Liver (tissue), 9 donors: ENCODE data around the gene ADAMTS6. TPM values are rescaled to one million over a fixed set of nuclear protein-coding genes. Genes with fewer than 3 reads are reported as not detected.

Source experiments
- DNase-seq: peaks from one replicate; pipeline ENCODE4 v3.0.0-alpha.2; 2017; ENCODE audit warnings: low spot score
- H3K27ac ChIP-seq, 2 donors: one replicate each; pipeline ENCODE4 v1.7.0; 2013; ENCODE audit warnings: inconsistent platforms in 2 of 2, low read length in 2 of 2, control low read depth in 1 of 2, low read depth in 1 of 2, mild to moderate bottlenecking in 1 of 2
- H3K27me3 ChIP-seq, 4 donors: one replicate each; pipeline versions ENCODE4 v1.6.1 to v1.7.0; 2013; ENCODE audit warnings: low read length in 3 of 4, inconsistent platforms in 1 of 4, mild to moderate bottlenecking in 1 of 4, moderate library complexity in 1 of 4; ENCODE audit not compliant: control insufficient read depth in 4 of 4, insufficient read depth in 4 of 4
- H3K36me3 ChIP-seq, 4 donors: one replicate each; pipeline versions ENCODE4 v1.6.1 to v1.7.0; 2013; ENCODE audit warnings: low read length in 3 of 4, mild to moderate bottlenecking in 3 of 4, low read depth in 1 of 4, moderate library complexity in 1 of 4; ENCODE audit not compliant: control insufficient read depth in 4 of 4, insufficient read depth in 3 of 4
- H3K4me1 ChIP-seq, 4 donors: one replicate each; pipeline versions ENCODE4 v1.6.1 to v1.7.0; 2013; ENCODE audit warnings: low read length in 3 of 4, mild to moderate bottlenecking in 3 of 4, moderate library complexity in 1 of 4; ENCODE audit not compliant: control insufficient read depth in 4 of 4, insufficient read depth in 4 of 4
- H3K4me3 ChIP-seq, 3 donors: one replicate each; pipeline versions ENCODE4 v1.6.1 to v1.7.0; 2013; ENCODE audit warnings: low read length in 3 of 3, control low read depth in 1 of 3, low read depth in 1 of 3, mild to moderate bottlenecking in 1 of 3
- H3K9ac ChIP-seq, 2 donors: one replicate each; pipeline ENCODE4 v1.7.0; 2013; ENCODE audit warnings: low read length in 2 of 2, mild to moderate bottlenecking in 2 of 2, moderate library complexity in 2 of 2, control low read depth in 1 of 2, low read depth in 1 of 2
- H3K9me3 ChIP-seq, 4 donors: one replicate each; pipeline versions ENCODE4 v1.6.1 to v1.7.0; 2013; ENCODE audit warnings: low read length in 3 of 4; ENCODE audit not compliant: control insufficient read depth in 4 of 4
- EGR1 ChIP-seq, 2 donors: IDR thresholded peaks; 2 replicates each; pipeline ENCODE4 v1.6.1; 2016 to 2018; ENCODE audit warnings: antibody characterized with exemption in 2 of 2, low read depth in 2 of 2
- FOXA1 ChIP-seq: IDR thresholded peaks from 2 replicates; pipeline ENCODE4 v1.6.1; 2016; ENCODE audit warnings: antibody characterized with exemption
- FOXA2 ChIP-seq: IDR thresholded peaks from 2 replicates; pipeline ENCODE4 v1.6.1; 2016; ENCODE audit warnings: antibody characterized with exemption
- GABPA ChIP-seq, 2 donors: IDR thresholded peaks in 1 of 2; conservative IDR thresholded peaks in 1 of 2; 2 replicates each; pipeline ENCODE4 v1.6.1; 2016; ENCODE audit warnings: antibody characterized with exemption in 2 of 2, mild to moderate bottlenecking in 1 of 2, moderate library complexity in 1 of 2
- HNF4A ChIP-seq, 2 donors: conservative IDR thresholded peaks; 2 replicates each; pipeline ENCODE4 v1.6.1; 2016; ENCODE audit warnings: antibody characterized with exemption in 2 of 2, mild to moderate bottlenecking in 2 of 2
- HNF4G ChIP-seq: IDR thresholded peaks from 2 replicates; pipeline ENCODE4 v1.6.1; 2016; ENCODE audit warnings: antibody characterized with exemption
- NR2F2 ChIP-seq: IDR thresholded peaks from 2 replicates; pipeline ENCODE4 v1.6.1; 2016; ENCODE audit warnings: antibody characterized with exemption
- RAD21 ChIP-seq, 2 donors: IDR thresholded peaks; 2 replicates each; pipeline ENCODE4 v1.6.1; 2016; ENCODE audit warnings: antibody characterized with exemption in 2 of 2, mild to moderate bottlenecking in 2 of 2
- RXRA ChIP-seq, 2 donors: IDR thresholded peaks; 2 replicates each; pipeline ENCODE4 v1.6.1; 2017 to 2018; ENCODE audit warnings: antibody characterized with exemption in 2 of 2, mild to moderate bottlenecking in 1 of 2
- TAF1 ChIP-seq: conservative IDR thresholded peaks from 2 replicates; pipeline ENCODE4 v1.6.1; 2016; ENCODE audit warnings: antibody characterized with exemption, mild to moderate bottlenecking
- YY1 ChIP-seq: IDR thresholded peaks from 2 replicates; pipeline ENCODE4 v1.6.1; 2016; ENCODE audit warnings: antibody characterized with exemption, mild to moderate bottlenecking
- WGBS: extraction: QIAGEN DNeasy Blood & Tissue Kit; methylation state at CpG from one replicate; pipeline ENCODE4 v1.1.7; 2013; 5-methylcytosine and 5-hydroxymethylcytosine counted together
- polyA plus RNA-seq, 2 donors: library from polyadenylated mRNA; stranded (reverse) in 1 of 2; unstranded in 1 of 2; fragments of 200-250 nt in 1 of 2; fragments of >200 nt in 1 of 2; fragmentation: Nextera tagmentation in 1 of 2; extraction: Ambion mirVana in 1 of 2; gene quantifications; one replicate each; pipeline versions ENCODE4 v1.2.1 to v1.2.3, GENCODE V29; 2013 to 2015
- total RNA-seq, 2 donors: library from RNA; depleted of rRNA; stranded (reverse); fragments of >200 nt; gene quantifications; one replicate each; pipeline ENCODE4 v1.2.3, GENCODE V29; 2014
- TF ChIP-seq, protein P1 (sequence below): IDR thresholded peaks from 2 replicates; pipeline ENCODE4 v1.6.1; 2016; ENCODE audit warnings: antibody characterized with exemption, mild to moderate bottlenecking
- TF ChIP-seq, protein P2 (sequence below): IDR thresholded peaks from 2 replicates; pipeline ENCODE4 v1.6.1; 2016; ENCODE audit warnings: antibody characterized with exemption
- TF ChIP-seq, protein P3 (sequence below): IDR thresholded peaks from 2 replicates; pipeline ENCODE4 v1.6.1; 2016; ENCODE audit warnings: antibody characterized with exemption
- TF ChIP-seq, protein P4 (sequence below): IDR thresholded peaks from 2 replicates; pipeline ENCODE4 v1.6.1; 2016; ENCODE audit warnings: antibody characterized with exemption
- TF ChIP-seq, protein P5 (sequence below): fragments of 150-350 bp; IDR thresholded peaks from 2 replicates; pipeline ENCODE4 v1.5.1; 2017; ENCODE audit warnings: improper control_type of control experiment, low read depth, low read length; ENCODE audit not compliant: missing input control
- donor health status: healthy.
- donor health status: healthy.
- donor health status: healthy.
- donor health status: healthy.
- donor health status: healthy.

The ADAMTS6 gene
- total and polyA plus RNA-seq, 4 donors = 0.06 to 2.0 (median 0.59) TPM

DNA sequence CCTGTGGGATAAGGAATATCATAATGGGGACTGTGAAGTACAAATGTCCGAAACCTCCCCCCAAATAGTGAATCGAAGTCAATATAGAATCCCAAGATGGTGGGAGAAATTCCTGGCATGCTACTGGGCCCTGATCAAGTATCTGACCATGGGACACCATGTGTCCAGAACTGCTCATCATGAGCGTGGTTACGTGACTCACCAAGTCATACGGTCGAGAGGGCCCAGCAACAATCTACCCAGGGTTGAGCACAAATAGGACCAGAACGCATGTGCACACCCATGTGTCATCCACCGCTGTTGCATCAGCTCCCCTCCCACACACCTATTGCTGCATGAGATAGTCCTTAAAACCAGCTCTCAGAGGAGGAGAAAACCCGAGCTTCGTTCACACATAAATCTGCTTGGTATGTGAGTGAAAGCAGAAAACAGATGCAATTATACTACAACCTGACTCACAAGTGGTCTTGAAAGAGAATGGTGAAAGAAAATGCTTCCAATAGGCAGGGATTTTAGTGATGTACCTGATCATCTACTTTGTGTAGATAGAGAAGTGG, 359.8 kb downstream of the ADAMTS6 start (continued):
- TF ChIP-seq FOXA2 = no peak

DNA sequence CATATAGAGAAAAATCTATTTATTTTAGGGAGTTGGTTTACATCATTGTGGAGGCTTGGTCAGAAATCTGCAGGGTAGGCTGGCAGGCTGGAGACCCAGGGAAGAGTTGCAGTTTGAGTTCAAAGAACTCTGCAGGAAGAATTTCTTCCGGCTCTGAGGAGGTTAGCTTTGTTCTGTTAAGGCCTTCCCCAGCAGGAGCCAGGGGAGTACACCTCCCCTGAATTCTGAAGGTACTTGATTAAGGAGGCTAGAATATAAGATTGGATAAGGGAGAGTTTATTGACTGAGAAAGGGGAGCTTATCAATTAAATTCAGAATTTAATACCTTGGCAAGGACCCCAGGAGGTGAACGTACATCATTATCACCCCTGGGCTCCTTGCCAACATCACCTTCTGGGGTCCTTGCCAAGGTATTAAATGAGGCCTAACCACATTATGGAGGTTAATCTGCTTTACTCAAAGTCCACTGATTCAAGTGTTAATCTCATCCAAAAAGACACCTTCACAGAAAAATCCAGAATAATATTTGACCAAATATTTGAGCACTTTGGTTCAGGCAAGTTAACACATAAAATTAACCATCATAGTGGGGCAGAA, 361.3 kb downstream of the ADAMTS6 start:
- Histone ChIP-seq H3K27me3 (no peaks in the 10 kb centered on the region), H3K9ac (no peak overlapping the region), H3K9me3 (peaks cover 0 to 11% (median 0%) of the 10 kb centered on the region in 4 donors), H3K36me3 (no peaks in the 10 kb centered on the region), H3K4me3 (no peak overlapping the region), H3K27ac (no peak overlapping the region), H3K4me1 (no peaks in the 10 kb centered on the region)
- DNase-seq = no peak
- TF ChIP-seq FOXA1 = no peak
- TF ChIP-seq, protein P1, sequence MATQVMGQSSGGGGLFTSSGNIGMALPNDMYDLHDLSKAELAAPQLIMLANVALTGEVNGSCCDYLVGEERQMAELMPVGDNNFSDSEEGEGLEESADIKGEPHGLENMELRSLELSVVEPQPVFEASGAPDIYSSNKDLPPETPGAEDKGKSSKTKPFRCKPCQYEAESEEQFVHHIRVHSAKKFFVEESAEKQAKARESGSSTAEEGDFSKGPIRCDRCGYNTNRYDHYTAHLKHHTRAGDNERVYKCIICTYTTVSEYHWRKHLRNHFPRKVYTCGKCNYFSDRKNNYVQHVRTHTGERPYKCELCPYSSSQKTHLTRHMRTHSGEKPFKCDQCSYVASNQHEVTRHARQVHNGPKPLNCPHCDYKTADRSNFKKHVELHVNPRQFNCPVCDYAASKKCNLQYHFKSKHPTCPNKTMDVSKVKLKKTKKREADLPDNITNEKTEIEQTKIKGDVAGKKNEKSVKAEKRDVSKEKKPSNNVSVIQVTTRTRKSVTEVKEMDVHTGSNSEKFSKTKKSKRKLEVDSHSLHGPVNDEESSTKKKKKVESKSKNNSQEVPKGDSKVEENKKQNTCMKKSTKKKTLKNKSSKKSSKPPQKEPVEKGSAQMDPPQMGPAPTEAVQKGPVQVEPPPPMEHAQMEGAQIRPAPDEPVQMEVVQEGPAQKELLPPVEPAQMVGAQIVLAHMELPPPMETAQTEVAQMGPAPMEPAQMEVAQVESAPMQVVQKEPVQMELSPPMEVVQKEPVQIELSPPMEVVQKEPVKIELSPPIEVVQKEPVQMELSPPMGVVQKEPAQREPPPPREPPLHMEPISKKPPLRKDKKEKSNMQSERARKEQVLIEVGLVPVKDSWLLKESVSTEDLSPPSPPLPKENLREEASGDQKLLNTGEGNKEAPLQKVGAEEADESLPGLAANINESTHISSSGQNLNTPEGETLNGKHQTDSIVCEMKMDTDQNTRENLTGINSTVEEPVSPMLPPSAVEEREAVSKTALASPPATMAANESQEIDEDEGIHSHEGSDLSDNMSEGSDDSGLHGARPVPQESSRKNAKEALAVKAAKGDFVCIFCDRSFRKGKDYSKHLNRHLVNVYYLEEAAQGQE = no peak
- no peak for TF ChIP-seq RXRA (IDR thresholded peaks at IDR 0.05)
- no peak for TF ChIP-seq EGR1 (IDR thresholded peaks at IDR 0.05; ENCODE audit: low read depth in 2 of 2)
- 54% methylated on average over 2 of the region's 2 CpGs for WGBS

DNA sequence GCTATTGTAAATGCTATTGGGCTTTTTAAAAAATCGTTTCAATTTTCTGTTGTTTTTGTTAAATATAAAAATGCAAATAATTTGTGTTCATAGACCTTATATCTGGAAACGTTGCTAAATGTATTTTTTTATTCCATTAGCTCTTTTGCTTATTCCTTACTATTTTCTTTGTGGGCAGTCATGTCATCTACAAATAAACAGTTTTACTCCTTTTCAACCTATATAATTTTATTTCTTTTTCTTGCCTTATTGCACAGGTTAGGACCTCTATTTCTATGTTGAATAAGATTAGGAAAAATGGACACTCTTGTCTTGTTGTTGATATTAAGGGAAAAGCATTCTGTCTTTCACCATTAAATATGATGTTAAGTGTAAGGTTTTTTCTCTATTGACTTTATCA, 364.2 kb downstream of the ADAMTS6 start:
- no peaks in the 10 kb centered on the region for H3K27me3 ChIP-seq
- no peak overlapping the region for H3K27ac ChIP-seq
- no peak overlapping the region for H3K4me3 ChIP-seq
- no peak for TF ChIP-seq RXRA (IDR thresholded peaks at IDR 0.05)
- no peak for TF ChIP-seq HNF4A (conservative IDR thresholded peaks at IDR 0.05)
- no peak for TF ChIP-seq EGR1 (IDR thresholded peaks at IDR 0.05; ENCODE audit: low read depth in 2 of 2)
- no peak for TF ChIP-seq RAD21 (IDR thresholded peaks at IDR 0.05)
- TF ChIP-seq, protein P2, sequence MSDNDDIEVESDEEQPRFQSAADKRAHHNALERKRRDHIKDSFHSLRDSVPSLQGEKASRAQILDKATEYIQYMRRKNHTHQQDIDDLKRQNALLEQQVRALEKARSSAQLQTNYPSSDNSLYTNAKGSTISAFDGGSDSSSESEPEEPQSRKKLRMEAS = no peak
- no peak for TF ChIP-seq HNF4G
- TF ChIP-seq YY1 = no peak
- TF ChIP-seq, protein P1 = no peak
- TF ChIP-seq, protein P3, sequence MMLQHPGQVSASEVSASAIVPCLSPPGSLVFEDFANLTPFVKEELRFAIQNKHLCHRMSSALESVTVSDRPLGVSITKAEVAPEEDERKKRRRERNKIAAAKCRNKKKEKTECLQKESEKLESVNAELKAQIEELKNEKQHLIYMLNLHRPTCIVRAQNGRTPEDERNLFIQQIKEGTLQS = no peak
- TF ChIP-seq, protein P4, sequence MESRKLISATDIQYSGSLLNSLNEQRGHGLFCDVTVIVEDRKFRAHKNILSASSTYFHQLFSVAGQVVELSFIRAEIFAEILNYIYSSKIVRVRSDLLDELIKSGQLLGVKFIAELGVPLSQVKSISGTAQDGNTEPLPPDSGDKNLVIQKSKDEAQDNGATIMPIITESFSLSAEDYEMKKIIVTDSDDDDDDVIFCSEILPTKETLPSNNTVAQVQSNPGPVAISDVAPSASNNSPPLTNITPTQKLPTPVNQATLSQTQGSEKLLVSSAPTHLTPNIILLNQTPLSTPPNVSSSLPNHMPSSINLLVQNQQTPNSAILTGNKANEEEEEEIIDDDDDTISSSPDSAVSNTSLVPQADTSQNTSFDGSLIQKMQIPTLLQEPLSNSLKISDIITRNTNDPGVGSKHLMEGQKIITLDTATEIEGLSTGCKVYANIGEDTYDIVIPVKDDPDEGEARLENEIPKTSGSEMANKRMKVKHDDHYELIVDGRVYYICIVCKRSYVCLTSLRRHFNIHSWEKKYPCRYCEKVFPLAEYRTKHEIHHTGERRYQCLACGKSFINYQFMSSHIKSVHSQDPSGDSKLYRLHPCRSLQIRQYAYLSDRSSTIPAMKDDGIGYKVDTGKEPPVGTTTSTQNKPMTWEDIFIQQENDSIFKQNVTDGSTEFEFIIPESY = no peak
- TF ChIP-seq, protein P5, sequence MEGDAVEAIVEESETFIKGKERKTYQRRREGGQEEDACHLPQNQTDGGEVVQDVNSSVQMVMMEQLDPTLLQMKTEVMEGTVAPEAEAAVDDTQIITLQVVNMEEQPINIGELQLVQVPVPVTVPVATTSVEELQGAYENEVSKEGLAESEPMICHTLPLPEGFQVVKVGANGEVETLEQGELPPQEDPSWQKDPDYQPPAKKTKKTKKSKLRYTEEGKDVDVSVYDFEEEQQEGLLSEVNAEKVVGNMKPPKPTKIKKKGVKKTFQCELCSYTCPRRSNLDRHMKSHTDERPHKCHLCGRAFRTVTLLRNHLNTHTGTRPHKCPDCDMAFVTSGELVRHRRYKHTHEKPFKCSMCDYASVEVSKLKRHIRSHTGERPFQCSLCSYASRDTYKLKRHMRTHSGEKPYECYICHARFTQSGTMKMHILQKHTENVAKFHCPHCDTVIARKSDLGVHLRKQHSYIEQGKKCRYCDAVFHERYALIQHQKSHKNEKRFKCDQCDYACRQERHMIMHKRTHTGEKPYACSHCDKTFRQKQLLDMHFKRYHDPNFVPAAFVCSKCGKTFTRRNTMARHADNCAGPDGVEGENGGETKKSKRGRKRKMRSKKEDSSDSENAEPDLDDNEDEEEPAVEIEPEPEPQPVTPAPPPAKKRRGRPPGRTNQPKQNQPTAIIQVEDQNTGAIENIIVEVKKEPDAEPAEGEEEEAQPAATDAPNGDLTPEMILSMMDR = no peak
- no peak for TF ChIP-seq TAF1
- no peak for TF ChIP-seq GABPA (IDR thresholded peaks at IDR 0.05 in 1 of 2, conservative IDR thresholded peaks at IDR 0.05 in 1 of 2)
- TF ChIP-seq FOXA1 = no peak
- no peak for TF ChIP-seq FOXA2
- no peak for TF ChIP-seq NR2F2
- peaks cover 0 to 2% (median 0%) of the 10 kb centered on the region in 4 donors for H3K4me1 ChIP-seq
- H3K36me3 ChIP-seq = no peaks in the 10 kb centered on the region
- peaks cover 0 to 11% (median 0%) of the 10 kb centered on the region in 4 donors for H3K9me3 ChIP-seq
- H3K9ac ChIP-seq = no peak overlapping the region
- WGBS = 72% methylated on average over 2 of the region's 2 CpGs
- DNase-seq = no peak
